Measurements from ENCODE around the gene HLA-A. TPM values are rescaled to one million over a fixed set of nuclear protein-coding genes. Genes with fewer than 3 reads are reported as not detected.
A peak's percentile ranks its signal among the peaks of the same experiment; 100 is the strongest.
"Not testable (repeated sequence)": the region's sequence is repeated elsewhere in the genome, so short reads cannot be mapped to it uniquely, and the experiment has no call there.

HLA-A gene
- total RNA-seq, 1 donor, result 325 TPM

- no peak for TF ChIP-seq CTCF (IDR thresholded peaks at IDR 0.05; ENCODE audit: insufficient read depth, low read depth, low read length)
- no peak overlapping the region for H3K4me3 ChIP-seq (ENCODE audit: low read depth, low read length)
- no peak for DNase-seq (ENCODE audit: low read depth)
These were observed 14.4 kb upstream of the HLA-A start for GRCh38 chr6:29927841-29928388.

- not testable (repeated sequence) for H3K4me3 ChIP-seq (ENCODE audit: low read depth, low read length); DNase-seq (ENCODE audit: low read depth)
These were observed 12.3 kb upstream of the HLA-A start for GRCh38 chr6:29930047-29930446.

GRCh38 chr6:29933955-29934354, 8.4 kb upstream of the HLA-A start:
- no peak for TF ChIP-seq CTCF (IDR thresholded peaks at IDR 0.05; ENCODE audit: insufficient read depth, low read depth, low read length)
- no peak overlapping the region for H3K4me3 ChIP-seq (ENCODE audit: low read depth, low read length)
- DNase-seq (ENCODE audit: low read depth), result no peak

GRCh38 chr6:29935273-29935955, 6.9 kb upstream of the HLA-A start:
- H3K4me3 ChIP-seq (ENCODE audit: low read depth, low read length), result no peak overlapping the region
- no peak for TF ChIP-seq CTCF (IDR thresholded peaks at IDR 0.05; ENCODE audit: insufficient read depth, low read depth, low read length)
- no peak for DNase-seq (ENCODE audit: low read depth)

- H3K4me3 ChIP-seq (ENCODE audit: low read depth, low read length), result no peak overlapping the region
- TF ChIP-seq CTCF (IDR thresholded peaks at IDR 0.05; ENCODE audit: insufficient read depth, low read depth, low read length), result no peak
- no peak for DNase-seq (ENCODE audit: low read depth)
These were observed 3.4 kb upstream of the HLA-A start for GRCh38 chr6:29938746-29939508.

- no peak for TF ChIP-seq CTCF (IDR thresholded peaks at IDR 0.05; ENCODE audit: insufficient read depth, low read depth, low read length)
- H3K4me3 ChIP-seq (ENCODE audit: low read depth, low read length), result no peak overlapping the region
- DNase-seq (ENCODE audit: low read depth), result peak; percentile 42
These were observed 1.3 kb upstream of the HLA-A start for GRCh38 chr6:29941016-29941415.

- TF ChIP-seq CTCF (IDR thresholded peaks at IDR 0.05; ENCODE audit: insufficient read depth, low read depth, low read length), result no peak
- peak; percentile 31 for DNase-seq (ENCODE audit: low read depth)
- H3K4me3 ChIP-seq (ENCODE audit: low read depth, low read length), result peak overlapping the region; percentile 78
These were observed 861 bp upstream of the HLA-A start for GRCh38 chr6:29941471-29941870.

Data from fibroblast of villous mesenchyme (primary cell).